GM21619 (cell line): ENCODE results near the gene DUSP3.

ENCODE experiments used
- ATAC-seq: cut with Tn5 transposase; IDR thresholded peaks from one replicate; pipeline ENCODE4 v1.9.1; 2021; ENCODE audit not compliant: unreplicated experiment

DUSP3 gene

GRCh38 chr17:43736389-43736788 lies 42.4 kb downstream of the DUSP3 start:
- ATAC-seq = no peak

DNA sequence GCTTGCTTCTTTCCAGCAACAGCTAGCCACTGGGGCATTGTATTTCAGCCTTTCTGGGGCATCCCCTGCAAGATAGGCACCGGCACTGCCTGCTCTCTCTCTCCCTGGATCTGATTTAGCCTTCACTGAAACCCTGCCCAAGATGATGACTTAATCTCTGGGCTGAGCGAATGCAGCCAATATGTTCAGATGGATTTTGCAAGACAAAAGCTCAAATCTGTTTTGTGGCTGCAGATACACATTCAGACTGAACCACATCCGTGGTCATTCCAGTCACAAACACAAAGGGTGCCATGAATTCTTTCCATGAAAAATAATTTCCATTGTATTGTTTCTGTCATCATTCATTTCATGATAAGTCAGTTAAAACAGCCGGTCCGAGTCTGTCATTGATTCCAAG lies 44.4 kb downstream of the DUSP3 start:
- ATAC-seq = no peak

DNA sequence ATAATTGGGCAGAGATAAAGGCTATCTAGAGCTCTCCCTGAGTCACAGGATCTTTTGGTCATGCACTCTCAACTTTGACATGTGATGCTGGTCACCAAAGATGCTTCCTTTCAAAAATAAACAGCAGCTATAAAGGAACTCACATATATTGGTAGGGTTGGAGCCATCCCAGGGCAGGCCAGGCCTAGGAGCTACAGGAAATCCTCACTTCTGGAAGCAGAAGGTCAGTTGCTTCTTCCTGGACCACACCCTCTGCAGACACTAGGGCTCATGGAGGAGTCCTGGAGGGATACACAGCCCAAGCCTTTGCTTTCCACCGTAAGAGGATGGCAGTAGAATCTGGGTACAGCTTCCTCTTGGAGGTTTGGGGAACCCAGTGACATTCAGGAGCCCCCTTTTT lies 44.8 kb downstream of the DUSP3 start:
- no peak for ATAC-seq

GRCh38 chr17:43732958-43733357 lies 45.8 kb downstream of the DUSP3 start:
- ATAC-seq = no peak

DNA sequence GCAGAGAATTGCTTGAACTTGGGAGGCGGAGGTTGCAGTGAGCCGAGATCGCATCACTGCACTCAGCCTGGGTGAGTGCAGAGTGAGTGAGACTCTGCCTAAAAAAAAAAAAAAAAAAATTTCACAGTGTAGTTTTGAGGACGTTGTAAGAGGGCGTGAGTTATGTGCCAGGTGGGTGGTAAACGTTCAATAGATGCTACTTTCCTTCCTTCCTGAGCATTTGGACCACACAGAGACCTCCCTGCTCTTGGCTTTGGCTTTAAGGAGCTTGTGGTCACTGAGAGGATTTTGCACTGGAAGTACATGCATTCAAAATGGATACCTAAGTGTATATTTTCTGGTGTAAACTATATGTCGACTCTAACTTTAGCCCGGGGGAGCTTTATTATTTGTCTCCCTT lies 50.7 kb downstream of the DUSP3 start:
- no peak for ATAC-seq

- no peak for ATAC-seq
Observed at GRCh38 chr17:43723697-43724359, 54.9 kb downstream of the DUSP3 start.

DNA sequence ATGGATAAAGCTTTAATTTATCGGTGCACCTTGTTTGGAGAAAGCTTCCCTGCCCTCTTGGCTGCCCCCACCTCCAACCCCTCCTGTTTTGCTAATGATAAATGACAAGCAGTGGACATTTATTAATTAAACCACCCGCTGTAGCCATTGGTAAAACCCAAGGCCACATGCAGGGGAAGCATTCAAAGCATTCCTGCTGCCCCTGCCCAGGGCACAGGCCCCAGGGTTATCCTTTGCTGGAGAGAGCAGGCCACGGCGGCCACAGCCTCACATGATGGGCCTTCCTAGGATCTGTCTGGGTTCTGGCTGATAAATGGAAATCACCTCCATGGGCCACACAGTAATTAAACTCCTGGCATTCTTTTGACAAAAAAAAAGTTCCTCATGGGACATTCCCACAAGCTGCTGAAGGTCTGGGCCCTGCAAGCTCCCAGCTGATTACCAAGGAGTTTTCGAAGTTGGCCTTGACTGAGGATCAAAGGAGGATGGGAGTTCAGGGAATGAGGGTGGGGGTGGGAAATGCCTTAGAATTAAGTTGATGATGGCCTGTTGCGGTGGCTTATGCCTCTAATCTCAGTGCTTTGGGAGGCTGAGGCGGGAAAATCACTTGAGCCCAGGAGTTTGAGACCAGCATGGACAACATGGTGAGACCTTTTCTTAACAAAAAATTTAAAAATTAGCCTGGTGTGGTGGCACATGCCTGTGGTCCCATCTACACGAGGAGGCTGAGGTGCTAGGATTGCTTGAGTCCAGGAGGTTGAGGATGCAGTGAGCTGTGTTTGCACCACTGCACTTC lies 55.7 kb downstream of the DUSP3 start:
- ATAC-seq = no peak

GRCh38 chr17:43722269-43722619 lies 56.5 kb downstream of the DUSP3 start:
- no peak for ATAC-seq

DNA sequence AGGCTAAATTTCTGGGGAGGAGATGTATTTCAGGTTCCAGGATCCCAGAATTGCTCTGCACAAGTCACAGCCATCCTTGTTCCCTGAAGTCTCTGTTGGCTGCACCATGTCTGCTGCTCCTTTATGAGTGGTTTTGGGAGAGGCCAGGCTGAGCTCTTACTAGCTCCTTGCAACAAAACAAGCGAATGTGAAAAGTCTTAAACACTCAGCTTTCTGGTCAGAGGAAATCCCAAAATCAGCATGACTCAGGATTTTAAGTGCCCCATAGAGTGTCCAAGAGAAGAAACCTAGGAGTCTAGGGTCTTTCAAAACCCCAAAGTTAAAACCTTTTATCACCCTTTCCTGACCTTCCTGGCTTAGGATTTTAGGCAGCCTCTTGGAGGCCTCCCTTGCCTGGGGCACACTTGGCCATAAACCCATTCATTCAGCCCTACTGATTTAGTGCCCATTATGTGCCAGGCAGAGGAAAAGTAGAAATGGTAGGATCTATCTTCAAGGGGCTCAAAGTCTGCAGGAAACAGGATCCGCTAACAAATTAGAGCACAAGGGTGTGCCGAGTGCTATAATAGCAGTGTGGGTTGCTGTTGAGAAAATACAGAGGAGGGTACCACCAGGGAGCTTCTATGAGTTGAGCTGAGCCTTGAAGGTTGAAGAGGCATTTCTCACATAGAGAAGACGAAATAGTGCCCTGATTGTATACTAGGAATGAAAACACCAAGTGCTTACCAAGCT lies 57.1 kb downstream of the DUSP3 start:
- ATAC-seq = no peak

DNA sequence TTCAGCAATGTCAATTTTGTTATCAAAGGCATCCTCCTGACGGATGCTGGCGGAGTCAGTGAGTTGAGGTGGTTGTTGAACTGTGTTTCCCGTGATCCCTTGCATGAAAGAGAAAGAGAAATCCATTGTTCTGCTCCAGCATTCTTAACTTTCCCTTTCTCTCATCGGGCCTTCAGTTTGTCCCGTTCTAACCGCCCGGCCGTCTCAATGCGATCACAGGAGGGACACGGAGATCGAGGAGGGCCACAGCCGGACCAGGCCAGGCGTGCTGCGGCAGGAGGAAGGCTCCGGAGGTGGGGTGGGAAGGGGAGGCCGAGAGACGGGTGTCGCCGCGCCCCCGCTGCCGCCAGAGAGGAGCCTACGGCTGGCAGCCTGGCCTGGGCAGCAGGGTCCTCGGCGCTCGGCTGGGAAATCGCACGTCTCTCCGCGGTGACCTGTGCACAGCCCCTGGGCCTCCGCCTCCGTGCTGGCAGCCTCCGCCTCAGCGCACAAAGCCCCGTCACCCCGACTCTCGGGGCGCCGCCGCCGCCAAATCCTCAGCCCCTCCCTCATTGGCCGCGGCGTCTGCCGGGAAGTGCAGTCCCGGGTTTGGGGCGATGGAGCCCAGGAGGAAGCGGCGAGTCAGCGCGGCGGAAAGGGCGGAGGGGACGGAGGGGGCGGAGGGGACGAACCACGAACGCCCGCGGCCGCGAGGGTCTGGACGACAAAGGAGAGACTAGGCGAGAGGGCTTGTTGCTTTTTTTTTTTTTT lies 58.3 kb downstream of the DUSP3 start:
- peak; percentile 66 for ATAC-seq

DNA sequence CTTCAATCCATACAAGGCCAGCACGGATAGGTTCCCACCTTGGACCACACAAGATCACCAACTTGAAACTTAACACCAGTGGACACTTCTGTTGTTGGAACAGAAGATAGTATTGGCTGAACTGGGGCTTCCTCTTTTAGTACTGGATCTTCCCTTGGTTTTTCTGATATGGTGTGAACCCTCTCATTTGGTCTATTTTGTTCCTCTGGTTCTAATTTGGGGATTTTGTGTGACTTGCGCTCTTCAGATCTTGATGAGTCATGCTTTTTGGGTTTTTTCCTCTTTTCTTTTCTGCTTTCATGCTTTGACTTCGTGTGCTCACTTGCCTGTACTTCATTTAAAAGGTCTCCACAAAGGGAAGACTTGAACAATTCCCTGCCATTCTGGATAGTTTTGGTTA lies 59.2 kb downstream of the DUSP3 start:
- no peak for ATAC-seq

DNA sequence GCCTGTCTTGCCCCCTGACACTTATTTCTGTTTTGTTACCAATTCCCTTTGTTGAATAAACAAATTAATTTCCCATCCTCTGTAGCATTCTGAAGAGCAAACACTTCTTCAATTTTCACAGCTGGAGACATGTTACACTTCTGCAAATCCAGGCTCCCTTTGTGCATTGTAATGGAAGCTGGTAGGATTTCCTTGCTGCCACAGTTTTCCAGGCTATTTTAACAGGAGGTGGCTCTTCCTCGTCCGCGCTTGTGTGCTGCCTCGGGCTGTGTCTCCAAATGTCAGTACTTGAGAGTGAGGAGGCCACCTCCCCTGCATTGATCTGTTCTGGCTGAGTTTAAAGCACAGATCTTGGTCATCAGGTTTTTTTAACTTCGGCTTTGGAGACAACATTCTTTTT lies 60.2 kb downstream of the DUSP3 start:
- no peak for ATAC-seq

DNA sequence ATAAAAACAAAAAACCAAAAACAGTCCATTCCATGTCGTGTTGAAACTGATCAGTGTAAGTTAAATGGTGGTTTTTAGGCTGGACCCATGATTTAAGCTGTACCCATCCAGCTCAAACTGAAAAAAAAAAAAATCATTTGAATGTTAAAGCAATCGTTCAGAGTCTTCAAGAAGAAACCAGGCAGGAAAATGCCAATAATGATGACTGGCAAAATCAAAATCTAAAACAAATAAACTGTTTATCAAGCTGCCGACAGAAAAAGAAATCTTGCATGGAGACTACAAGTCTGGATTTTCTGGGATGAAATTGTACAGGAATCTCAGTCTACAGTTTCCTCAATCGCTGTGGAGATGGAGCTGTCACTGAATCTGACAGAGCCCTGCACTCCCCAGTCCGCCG lies 60.9 kb downstream of the DUSP3 start:
- ATAC-seq = no peak
